Hematopoietic multipotent progenitor cell treated with erythropoietin and hydrocortisone succinate and interleukin-3 and kit ligand, for 8 days (in vitro differentiated cells): ENCODE data around the gene IL12B.
"Not testable (repeated sequence)": the region's sequence is repeated elsewhere in the genome, so short reads cannot be mapped to it uniquely, and the experiment has no call there.

ENCODE experiments used
- DNase-seq: peaks from one replicate; pipeline ENCODE4 v3.0.0-alpha.2; 2015

IL12B gene

GRCh38 chr5:159330131-159330800, at the start of gene IL12B:
Gene IL12B, minus strand, starts transcription at chr5:159330487. Its CDS starts 3,705 bp downstream, at chr5:159326782.
- no peak for DNase-seq

- DNase-seq, result no peak
Observed at GRCh38 chr5:159377653-159378052, 47.4 kb upstream of the IL12B start.

- DNase-seq, result not testable (repeated sequence)
Observed at GRCh38 chr5:159367866-159368265, 37.6 kb upstream of the IL12B start.

GRCh38 chr5:159366776-159367175, 36.5 kb upstream of the IL12B start:
- not testable (repeated sequence) for DNase-seq

GRCh38 chr5:159362220-159362619, 31.9 kb upstream of the IL12B start:
- peak; percentile 10 for DNase-seq

GRCh38 chr5:159359871-159360270, 29.6 kb upstream of the IL12B start:
- not testable (repeated sequence) for DNase-seq

GRCh38 chr5:159359408-159359807, 29.1 kb upstream of the IL12B start:
- DNase-seq, result no peak

GRCh38 chr5:159353661-159354252, 23.5 kb upstream of the IL12B start:
- no peak for DNase-seq

GRCh38 chr5:159350644-159351043, 20.4 kb upstream of the IL12B start:
- not testable (repeated sequence) for DNase-seq

GRCh38 chr5:159350216-159350615, 19.9 kb upstream of the IL12B start:
- not testable (repeated sequence) for DNase-seq

- no peak for DNase-seq
Observed at GRCh38 chr5:159345861-159346260, 15.6 kb upstream of the IL12B start.

GRCh38 chr5:159345336-159345735, 15.0 kb upstream of the IL12B start:
- DNase-seq, result no peak

- no peak for DNase-seq
Observed at GRCh38 chr5:159343295-159344094, 13.2 kb upstream of the IL12B start.

GRCh38 chr5:159342840-159343239, 12.6 kb upstream of the IL12B start:
- no peak for DNase-seq

- peak; percentile 95 for DNase-seq
Observed at GRCh38 chr5:159341906-159342310, 11.6 kb upstream of the IL12B start.

GRCh38 chr5:159341145-159341544, 10.9 kb upstream of the IL12B start:
- no peak for DNase-seq

GRCh38 chr5:159340511-159340910, 10.2 kb upstream of the IL12B start:
- DNase-seq, result no peak

GRCh38 chr5:159339460-159339859, 9.2 kb upstream of the IL12B start:
- no peak for DNase-seq

- no peak for DNase-seq
Observed at GRCh38 chr5:159338118-159338517, 7.8 kb upstream of the IL12B start.

- peak; percentile 82 for DNase-seq
Observed at GRCh38 chr5:159337016-159337955, 7.0 kb upstream of the IL12B start.

- no peak for DNase-seq
Observed at GRCh38 chr5:159336586-159336985, 6.3 kb upstream of the IL12B start.

- no peak for DNase-seq
Observed at GRCh38 chr5:159333545-159333925, 3.2 kb upstream of the IL12B start.
